ENCODE results near the gene RNF220.

DNA sequence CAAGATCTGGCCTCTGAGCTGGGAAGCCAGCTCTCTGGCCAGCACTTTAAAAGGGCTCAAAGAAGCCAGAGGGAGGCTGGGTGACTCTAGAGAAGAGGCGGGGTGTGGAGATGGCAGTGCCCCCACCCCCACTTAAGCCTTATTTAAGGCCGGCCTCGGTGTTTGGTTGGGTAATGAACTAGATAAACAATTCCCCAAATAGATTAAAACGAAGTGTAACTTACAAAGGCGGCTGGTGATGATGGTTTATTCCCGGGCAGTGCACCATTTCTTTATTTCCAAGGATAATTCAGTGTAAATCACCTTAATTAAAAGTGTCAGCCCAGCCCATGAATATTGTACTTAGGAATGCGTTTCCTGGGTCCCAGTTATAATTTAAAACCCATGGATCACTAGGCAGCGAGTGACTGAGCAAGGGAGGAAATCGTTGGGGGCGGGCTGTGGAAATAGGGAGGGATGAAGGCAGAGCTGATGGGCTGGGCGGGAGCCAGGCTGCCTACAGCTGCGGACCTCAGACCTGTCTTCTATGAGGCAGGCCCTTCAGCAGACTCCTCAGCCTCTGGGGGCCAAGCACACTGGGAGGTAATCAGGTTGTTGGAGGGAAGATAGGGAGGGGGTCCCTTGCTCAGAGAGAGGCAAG lies 214.3 kb downstream of the RNF220 start:
- TF ChIP-seq DEAF1 (CRISPR knock-in tag; IDR thresholded peaks at IDR 0.05) (no peak), MXI1 (IDR thresholded peaks at IDR 0.05; ENCODE audit: low read depth, low read length) (no peak), SRF (CRISPR knock-in tag; IDR thresholded peaks at IDR 0.05) (no peak)
- TF ChIP-seq, protein P1, sequence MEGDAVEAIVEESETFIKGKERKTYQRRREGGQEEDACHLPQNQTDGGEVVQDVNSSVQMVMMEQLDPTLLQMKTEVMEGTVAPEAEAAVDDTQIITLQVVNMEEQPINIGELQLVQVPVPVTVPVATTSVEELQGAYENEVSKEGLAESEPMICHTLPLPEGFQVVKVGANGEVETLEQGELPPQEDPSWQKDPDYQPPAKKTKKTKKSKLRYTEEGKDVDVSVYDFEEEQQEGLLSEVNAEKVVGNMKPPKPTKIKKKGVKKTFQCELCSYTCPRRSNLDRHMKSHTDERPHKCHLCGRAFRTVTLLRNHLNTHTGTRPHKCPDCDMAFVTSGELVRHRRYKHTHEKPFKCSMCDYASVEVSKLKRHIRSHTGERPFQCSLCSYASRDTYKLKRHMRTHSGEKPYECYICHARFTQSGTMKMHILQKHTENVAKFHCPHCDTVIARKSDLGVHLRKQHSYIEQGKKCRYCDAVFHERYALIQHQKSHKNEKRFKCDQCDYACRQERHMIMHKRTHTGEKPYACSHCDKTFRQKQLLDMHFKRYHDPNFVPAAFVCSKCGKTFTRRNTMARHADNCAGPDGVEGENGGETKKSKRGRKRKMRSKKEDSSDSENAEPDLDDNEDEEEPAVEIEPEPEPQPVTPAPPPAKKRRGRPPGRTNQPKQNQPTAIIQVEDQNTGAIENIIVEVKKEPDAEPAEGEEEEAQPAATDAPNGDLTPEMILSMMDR (IDR thresholded peaks at IDR 0.05 in 2 of 3, conservative IDR thresholded peaks at IDR 0.05 in 1 of 3; ENCODE audit: insufficient read depth in 2 of 3, low read depth in 1 of 3, low read length in 3 of 3) = no peak

Measured in K562 (cell line).